Measurements from ENCODE around the gene ADAP1. TPM values are rescaled to one million over a fixed set of nuclear protein-coding genes. Genes with fewer than 3 reads are reported as not detected.
A peak's percentile ranks its signal among the peaks of the same experiment; 100 is the strongest.

The ADAP1 gene
- total and polyA plus RNA-seq, 2 of the 13 experiments (the other 11 are each of a cell fraction or from before 2014, with no cell fraction given): 10.5 to 24.6 TPM

- TF ChIP-seq, protein P1, sequence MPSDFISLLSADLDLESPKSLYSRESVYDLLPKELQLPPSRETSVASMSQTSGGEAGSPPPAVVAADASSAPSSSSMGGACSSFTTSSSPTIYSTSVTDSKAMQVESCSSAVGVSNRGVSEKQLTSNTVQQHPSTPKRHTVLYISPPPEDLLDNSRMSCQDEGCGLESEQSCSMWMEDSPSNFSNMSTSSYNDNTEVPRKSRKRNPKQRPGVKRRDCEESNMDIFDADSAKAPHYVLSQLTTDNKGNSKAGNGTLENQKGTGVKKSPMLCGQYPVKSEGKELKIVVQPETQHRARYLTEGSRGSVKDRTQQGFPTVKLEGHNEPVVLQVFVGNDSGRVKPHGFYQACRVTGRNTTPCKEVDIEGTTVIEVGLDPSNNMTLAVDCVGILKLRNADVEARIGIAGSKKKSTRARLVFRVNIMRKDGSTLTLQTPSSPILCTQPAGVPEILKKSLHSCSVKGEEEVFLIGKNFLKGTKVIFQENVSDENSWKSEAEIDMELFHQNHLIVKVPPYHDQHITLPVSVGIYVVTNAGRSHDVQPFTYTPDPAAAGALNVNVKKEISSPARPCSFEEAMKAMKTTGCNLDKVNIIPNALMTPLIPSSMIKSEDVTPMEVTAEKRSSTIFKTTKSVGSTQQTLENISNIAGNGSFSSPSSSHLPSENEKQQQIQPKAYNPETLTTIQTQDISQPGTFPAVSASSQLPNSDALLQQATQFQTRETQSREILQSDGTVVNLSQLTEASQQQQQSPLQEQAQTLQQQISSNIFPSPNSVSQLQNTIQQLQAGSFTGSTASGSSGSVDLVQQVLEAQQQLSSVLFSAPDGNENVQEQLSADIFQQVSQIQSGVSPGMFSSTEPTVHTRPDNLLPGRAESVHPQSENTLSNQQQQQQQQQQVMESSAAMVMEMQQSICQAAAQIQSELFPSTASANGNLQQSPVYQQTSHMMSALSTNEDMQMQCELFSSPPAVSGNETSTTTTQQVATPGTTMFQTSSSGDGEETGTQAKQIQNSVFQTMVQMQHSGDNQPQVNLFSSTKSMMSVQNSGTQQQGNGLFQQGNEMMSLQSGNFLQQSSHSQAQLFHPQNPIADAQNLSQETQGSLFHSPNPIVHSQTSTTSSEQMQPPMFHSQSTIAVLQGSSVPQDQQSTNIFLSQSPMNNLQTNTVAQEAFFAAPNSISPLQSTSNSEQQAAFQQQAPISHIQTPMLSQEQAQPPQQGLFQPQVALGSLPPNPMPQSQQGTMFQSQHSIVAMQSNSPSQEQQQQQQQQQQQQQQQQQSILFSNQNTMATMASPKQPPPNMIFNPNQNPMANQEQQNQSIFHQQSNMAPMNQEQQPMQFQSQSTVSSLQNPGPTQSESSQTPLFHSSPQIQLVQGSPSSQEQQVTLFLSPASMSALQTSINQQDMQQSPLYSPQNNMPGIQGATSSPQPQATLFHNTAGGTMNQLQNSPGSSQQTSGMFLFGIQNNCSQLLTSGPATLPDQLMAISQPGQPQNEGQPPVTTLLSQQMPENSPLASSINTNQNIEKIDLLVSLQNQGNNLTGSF (CRISPR knock-in tag; IDR thresholded peaks at IDR 0.05): no peak
- TF ChIP-seq MEIS1 (CRISPR knock-in tag; IDR thresholded peaks at IDR 0.05; ENCODE audit: borderline replicate concordance) (no peak), ZNF614 (CRISPR knock-in tag; IDR thresholded peaks at IDR 0.05; ENCODE audit: borderline replicate concordance) (no peak), KLF13 (CRISPR knock-in tag; IDR thresholded peaks at IDR 0.05) (no peak), POLR2A (IDR thresholded peaks at IDR 0.05; ENCODE audit: insufficient read depth in 1 of 2, low read depth in 2 of 2, low read length in 2 of 2) (no peak), JDP2 (CRISPR knock-in tag; IDR thresholded peaks at IDR 0.05; ENCODE audit: borderline replicate concordance) (no peak), HDAC1 (CRISPR knock-in tag; IDR thresholded peaks at IDR 0.05) (peak; percentile 81), ZFY (CRISPR knock-in tag; IDR thresholded peaks at IDR 0.05) (peak; percentile 24; the same call in 1 of the 2 replicates), ASH2L (IDR thresholded peaks at IDR 0.05; ENCODE audit: insufficient read length, low read depth, low read length) (no peak), HMG20A (CRISPR knock-in tag; IDR thresholded peaks at IDR 0.05; ENCODE audit: borderline replicate concordance) (peak; percentile 47; the same call in 1 of the 2 replicates), HCFC1 (IDR thresholded peaks at IDR 0.05; ENCODE audit: low read depth, low read length) (no peak), ZNF317 (CRISPR knock-in tag; IDR thresholded peaks at IDR 0.05) (no peak), PLSCR1 (CRISPR knock-in tag; IDR thresholded peaks at IDR 0.05; ENCODE audit: borderline replicate concordance) (no peak), ZNF496 (CRISPR knock-in tag; IDR thresholded peaks at IDR 0.05; ENCODE audit: insufficient replicate concordance) (no peak), FOXK1 (CRISPR knock-in tag; IDR thresholded peaks at IDR 0.05; ENCODE audit: borderline replicate concordance, low read depth) (no peak), NR2F2 (IDR thresholded peaks at IDR 0.05; ENCODE audit: borderline replicate concordance, low read depth) (no peak), ZNF639 (CRISPR knock-in tag; conservative IDR thresholded peaks at IDR 0.05) (no peak), ZNF432 (CRISPR knock-in tag; IDR thresholded peaks at IDR 0.05; ENCODE audit: borderline replicate concordance) (no peak), KDM6A (CRISPR knock-in tag; IDR thresholded peaks at IDR 0.05; ENCODE audit: low read depth) (no peak), HOXA9 (CRISPR knock-in tag; IDR thresholded peaks at IDR 0.05; ENCODE audit: borderline replicate concordance) (no peak)
- TF ChIP-seq, protein P2, sequence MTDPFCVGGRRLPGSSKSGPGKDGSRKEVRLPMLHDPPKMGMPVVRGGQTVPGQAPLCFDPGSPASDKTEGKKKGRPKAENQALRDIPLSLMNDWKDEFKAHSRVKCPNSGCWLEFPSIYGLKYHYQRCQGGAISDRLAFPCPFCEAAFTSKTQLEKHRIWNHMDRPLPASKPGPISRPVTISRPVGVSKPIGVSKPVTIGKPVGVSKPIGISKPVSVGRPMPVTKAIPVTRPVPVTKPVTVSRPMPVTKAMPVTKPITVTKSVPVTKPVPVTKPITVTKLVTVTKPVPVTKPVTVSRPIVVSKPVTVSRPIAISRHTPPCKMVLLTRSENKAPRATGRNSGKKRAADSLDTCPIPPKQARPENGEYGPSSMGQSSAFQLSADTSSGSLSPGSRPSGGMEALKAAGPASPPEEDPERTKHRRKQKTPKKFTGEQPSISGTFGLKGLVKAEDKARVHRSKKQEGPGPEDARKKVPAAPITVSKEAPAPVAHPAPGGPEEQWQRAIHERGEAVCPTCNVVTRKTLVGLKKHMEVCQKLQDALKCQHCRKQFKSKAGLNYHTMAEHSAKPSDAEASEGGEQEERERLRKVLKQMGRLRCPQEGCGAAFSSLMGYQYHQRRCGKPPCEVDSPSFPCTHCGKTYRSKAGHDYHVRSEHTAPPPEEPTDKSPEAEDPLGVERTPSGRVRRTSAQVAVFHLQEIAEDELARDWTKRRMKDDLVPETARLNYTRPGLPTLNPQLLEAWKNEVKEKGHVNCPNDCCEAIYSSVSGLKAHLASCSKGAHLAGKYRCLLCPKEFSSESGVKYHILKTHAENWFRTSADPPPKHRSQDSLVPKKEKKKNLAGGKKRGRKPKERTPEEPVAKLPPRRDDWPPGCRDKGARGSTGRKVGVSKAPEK (CRISPR knock-in tag; IDR thresholded peaks at IDR 0.05; ENCODE audit: borderline replicate concordance): no peak
Observed at GRCh38 chr7:960269-960871, 5.9 kb upstream of the ADAP1 start (continued).
